Stimulated activated CD4-positive, alpha-beta T cell treated with anti-CD3 and anti-CD28 coated beads, Interleukin-4, amount 100 ng/mL, for 4 hours (primary cell): ENCODE results near the gene MTRF1L.
"Not testable (repeated sequence)": the region's sequence is repeated elsewhere in the genome, so short reads cannot be mapped to it uniquely, and the experiment has no call there.

Experiments
- DNase-seq, 2 experiments: peaks; one replicate each; pipeline ENCODE4 v3.0.0-alpha.2; 2020

Gene MTRF1L

GRCh38 chr6:152969688-152970418 lies 32.7 kb downstream of the MTRF1L start:
- no peak for DNase-seq

GRCh38 chr6:152966168-152966894 lies 36.2 kb downstream of the MTRF1L start:
- DNase-seq: not testable (repeated sequence)

- no peak for DNase-seq
Measured at GRCh38 chr6:152959333-152959732, 43.2 kb downstream of the MTRF1L start.

GRCh38 chr6:152957796-152958195 lies 44.7 kb downstream of the MTRF1L start:
- DNase-seq: no peak

- DNase-seq: no peak
Measured at GRCh38 chr6:152954443-152954842, 48.1 kb downstream of the MTRF1L start.

- no peak for DNase-seq
Measured at GRCh38 chr6:152952866-152953509, 49.5 kb downstream of the MTRF1L start.

GRCh38 chr6:152952045-152952444 lies 50.5 kb downstream of the MTRF1L start:
- no peak for DNase-seq

- no peak for DNase-seq
Measured at GRCh38 chr6:152950240-152950639, 52.3 kb downstream of the MTRF1L start.

GRCh38 chr6:152948150-152948768 lies 54.2 kb downstream of the MTRF1L start:
- DNase-seq: no peak

GRCh38 chr6:152946995-152947394 lies 55.5 kb downstream of the MTRF1L start:
- no peak for DNase-seq

GRCh38 chr6:152946484-152946883 lies 56.0 kb downstream of the MTRF1L start:
- DNase-seq: no peak

- no peak for DNase-seq
Measured at GRCh38 chr6:152943260-152943897, 59.1 kb downstream of the MTRF1L start.

GRCh38 chr6:152942319-152942869 lies 60.1 kb downstream of the MTRF1L start:
- no peak for DNase-seq

- DNase-seq: no peak
Measured at GRCh38 chr6:152941746-152942145, 60.8 kb downstream of the MTRF1L start.
